Measurements from ENCODE around the gene SUN1.

DNA sequence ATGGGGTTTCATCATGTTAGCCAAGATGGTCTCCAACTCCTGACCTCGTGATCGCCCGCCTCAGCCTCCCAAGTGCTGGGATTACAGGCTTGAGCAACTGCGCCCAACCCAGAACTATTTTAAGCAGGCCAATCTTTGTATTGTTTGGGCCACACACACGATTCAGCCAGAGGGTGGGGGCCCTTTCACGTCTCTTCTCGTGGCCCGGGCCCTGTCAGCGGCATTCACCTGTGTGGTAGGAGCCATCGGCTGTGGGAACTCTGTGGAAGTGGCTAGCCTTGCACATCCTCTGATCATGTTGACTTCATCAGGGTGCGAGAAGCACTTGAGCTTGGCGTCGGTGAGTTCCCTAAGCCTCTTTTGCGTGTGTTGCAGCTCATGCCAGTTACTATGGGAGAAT is 16.9 kb downstream of the SUN1 start:
- TF ChIP-seq, protein P1, sequence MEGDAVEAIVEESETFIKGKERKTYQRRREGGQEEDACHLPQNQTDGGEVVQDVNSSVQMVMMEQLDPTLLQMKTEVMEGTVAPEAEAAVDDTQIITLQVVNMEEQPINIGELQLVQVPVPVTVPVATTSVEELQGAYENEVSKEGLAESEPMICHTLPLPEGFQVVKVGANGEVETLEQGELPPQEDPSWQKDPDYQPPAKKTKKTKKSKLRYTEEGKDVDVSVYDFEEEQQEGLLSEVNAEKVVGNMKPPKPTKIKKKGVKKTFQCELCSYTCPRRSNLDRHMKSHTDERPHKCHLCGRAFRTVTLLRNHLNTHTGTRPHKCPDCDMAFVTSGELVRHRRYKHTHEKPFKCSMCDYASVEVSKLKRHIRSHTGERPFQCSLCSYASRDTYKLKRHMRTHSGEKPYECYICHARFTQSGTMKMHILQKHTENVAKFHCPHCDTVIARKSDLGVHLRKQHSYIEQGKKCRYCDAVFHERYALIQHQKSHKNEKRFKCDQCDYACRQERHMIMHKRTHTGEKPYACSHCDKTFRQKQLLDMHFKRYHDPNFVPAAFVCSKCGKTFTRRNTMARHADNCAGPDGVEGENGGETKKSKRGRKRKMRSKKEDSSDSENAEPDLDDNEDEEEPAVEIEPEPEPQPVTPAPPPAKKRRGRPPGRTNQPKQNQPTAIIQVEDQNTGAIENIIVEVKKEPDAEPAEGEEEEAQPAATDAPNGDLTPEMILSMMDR (IDR thresholded peaks at IDR 0.05), result no peak
- no peak for TF ChIP-seq EP300 (IDR thresholded peaks at IDR 0.05)
